Skin epidermis (tissue), 12 donors: Measurements from ENCODE around the gene MCTP1.

Experiments
- H3K27ac ChIP-seq, 21 experiments: fragments of 200-600 bp; sonication (generic) in 11 of 21; one replicate each; pipeline ENCODE4 v1.5.0; 2020; ENCODE audit warnings: mild to moderate bottlenecking in 3 of 21, inconsistent platforms in 2 of 21, moderate library complexity in 2 of 21
- H3K4me3 ChIP-seq, 7 experiments: fragments of 200-600 bp; sonication (generic) in 2 of 7; one replicate each; pipeline ENCODE4 v1.5.0; 2020; ENCODE audit warnings: inconsistent platforms in 2 of 7, mild to moderate bottlenecking in 2 of 7, moderate library complexity in 1 of 7

Gene MCTP1

DNA sequence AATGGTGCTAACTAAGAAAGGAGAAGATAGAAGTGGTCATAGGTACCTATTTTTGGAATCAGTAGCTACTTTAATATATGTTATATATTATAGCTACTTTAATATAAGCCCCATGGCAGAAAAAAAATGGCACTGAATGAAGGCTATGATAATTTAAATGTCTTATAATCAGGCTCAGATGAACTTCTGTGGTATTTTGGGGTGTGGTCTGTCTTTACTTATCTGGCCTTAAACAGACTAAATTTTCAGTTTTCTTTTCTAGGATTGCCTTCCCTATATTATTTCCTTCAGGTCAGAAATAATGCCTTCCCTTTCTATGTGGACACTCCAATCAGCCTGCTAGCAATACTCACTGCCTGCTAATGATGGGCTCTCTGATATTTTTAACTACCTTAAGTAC, 374.2 kb downstream of the MCTP1 start:
- H3K4me3 ChIP-seq, result no peak overlapping the region
- H3K27ac ChIP-seq, result no peak overlapping the region

DNA sequence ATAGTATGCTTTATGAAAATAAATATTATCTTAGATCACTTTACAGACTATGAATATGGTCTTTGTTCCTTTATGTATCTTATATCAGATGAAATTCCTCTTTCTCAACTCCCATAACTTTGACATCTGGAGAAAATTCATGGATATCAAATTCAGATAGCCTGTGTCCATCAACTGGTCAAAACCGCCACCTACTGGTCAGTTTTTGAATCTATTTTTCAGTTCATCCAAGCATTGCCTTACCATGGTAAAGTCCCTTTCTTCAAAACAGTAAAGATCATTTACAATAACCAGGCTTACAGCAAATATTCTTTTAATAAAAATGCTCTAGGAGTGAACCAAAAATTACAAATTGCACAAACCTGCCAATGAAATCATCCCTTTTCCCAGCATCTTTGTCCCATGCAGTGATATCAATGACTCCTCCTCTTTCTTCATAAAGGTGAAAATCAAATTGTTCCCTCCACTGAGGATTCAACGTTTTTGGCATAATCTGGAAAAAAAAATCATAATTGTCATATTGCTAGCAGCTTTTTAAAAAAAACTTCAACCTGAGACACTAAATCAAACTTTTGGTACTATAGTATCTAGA, 375.9 kb downstream of the MCTP1 start:
- Histone ChIP-seq H3K4me3 (no peak overlapping the region), H3K27ac (no peak overlapping the region)

DNA sequence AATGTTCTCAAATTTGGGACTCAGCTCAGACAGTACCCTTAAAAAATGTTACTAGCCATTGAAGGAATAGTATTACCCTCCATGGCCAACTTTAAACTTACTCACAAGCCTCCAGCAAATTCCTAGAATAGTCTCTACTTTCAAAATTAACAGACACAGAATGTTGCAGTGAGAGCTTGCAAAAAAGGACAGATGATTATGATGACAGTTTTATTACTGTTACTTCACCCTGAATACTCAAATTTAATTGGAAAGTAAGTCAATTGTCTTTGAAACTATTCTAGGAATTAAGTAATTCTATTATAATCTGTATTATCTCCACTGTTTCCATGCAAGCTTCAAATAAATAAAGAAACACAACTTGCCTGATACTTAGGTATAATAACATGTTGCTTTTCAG, 378.1 kb downstream of the MCTP1 start:
- no peak overlapping the region for H3K27ac ChIP-seq
- no peak overlapping the region for H3K4me3 ChIP-seq

DNA sequence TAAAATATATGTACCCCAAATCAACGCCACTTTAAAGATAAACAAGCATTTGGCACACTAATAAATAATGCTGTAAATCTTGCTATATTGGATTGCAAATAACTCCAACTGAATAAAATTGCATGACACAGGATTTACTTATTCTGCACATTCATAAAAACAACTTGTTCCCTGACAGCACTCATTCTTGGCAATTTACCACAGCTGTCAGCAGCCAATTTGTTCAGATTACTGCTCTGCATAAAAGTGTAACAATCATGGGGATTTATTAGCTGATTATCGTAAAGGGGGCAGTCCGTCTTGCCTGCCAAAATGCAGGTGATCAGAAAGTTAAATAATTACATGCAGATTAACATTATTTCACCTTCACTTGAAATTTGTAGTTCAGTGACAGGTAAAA, 381.2 kb downstream of the MCTP1 start:
- Histone ChIP-seq H3K4me3 (no peak overlapping the region), H3K27ac (no peak overlapping the region)

DNA sequence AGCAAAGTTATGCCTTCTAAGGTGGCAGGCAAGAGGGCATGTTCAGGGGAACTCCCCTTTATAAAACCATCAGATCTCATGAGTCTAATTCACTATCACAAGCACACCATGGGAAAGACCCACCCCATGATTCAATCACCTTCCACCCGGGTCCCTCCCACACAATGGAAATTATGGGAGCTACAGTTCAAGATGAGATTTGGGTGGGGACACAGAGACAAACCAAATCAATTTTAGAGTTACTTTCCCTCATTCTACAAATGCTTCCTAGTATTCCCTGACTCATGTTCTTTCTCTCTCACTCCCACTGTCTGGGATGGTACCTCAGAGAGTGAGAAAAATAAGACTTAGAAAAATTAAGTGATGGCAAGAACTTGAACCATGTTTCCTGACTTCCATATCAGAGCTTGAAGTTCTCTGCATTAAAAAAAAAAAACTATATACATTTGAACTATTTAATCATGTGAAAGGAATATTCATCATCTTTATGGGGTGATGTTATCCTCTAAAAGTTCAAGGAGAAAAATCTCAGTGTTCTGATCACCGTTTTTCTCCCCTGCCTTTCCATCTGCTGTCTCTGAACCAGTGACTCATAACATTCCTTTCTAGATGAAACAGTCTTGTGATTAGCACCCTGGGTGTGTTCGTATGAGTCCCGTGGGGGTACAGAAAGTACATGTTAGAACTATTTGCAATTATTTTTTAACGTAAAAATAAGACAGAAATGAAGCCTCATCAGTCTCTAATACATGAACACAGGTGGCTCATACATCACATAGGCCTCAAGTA, 383.5 kb downstream of the MCTP1 start:
- no peak overlapping the region for H3K4me3 ChIP-seq
- H3K27ac ChIP-seq, result no peak overlapping the region

DNA sequence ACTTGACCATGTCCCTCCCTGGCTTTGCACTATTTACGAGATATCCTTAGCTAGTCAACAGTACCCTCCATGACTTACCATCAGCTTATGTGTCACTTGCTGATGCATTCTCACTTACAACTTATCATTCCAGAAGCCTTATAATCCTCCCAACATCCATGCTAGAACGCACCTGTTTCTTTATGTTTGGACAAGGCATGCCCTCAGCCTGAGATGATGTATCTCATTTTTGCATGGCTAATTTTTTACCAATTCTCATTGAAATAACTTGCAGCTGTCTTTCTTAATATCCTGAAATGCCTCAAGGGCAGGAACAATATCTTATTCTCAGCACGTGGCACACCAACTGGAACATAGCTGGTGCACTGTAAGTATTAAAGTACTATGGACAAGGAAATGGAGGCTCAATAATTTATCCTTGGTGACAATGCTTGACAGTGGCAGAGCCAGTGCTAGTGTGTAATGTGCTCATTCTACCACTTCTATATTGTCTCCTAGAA, 384.8 kb downstream of the MCTP1 start:
- Histone ChIP-seq H3K27ac (no peak overlapping the region), H3K4me3 (no peak overlapping the region)

DNA sequence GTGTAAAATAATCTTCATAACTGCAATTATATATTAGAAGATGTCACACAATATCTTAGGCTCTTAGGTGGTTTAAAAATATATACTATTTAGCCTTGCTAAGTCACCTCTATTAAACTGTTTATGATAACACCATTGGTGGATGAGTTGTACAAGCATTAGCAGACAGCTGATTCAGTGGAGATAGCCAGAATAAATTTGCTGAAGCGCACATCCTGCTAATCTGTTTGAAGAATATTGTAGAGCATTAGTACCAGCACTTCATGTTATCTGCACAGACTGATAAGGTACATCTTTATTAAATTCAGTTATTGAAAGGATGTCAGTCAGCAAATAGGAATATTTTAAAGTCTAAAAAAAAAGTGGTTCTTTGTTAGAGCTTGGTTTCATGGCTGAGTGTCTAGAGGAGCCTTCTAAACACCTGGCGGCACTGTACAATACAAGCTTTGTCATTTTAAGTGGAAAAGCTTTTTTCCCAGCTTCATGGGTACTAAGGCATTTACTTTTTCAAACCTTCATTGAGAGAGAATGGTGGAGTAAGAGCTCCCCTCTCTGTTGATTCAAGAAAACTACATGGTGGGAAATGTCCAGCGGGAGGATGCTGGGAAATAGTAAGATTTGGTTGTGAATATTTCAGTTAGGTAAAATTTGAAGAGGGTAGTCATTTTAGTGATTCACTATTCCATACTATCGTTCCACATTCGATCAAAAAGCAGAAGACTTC, 391.3 kb downstream of the MCTP1 start:
- Histone ChIP-seq H3K4me3 (no peak overlapping the region), H3K27ac (no peak overlapping the region)

DNA sequence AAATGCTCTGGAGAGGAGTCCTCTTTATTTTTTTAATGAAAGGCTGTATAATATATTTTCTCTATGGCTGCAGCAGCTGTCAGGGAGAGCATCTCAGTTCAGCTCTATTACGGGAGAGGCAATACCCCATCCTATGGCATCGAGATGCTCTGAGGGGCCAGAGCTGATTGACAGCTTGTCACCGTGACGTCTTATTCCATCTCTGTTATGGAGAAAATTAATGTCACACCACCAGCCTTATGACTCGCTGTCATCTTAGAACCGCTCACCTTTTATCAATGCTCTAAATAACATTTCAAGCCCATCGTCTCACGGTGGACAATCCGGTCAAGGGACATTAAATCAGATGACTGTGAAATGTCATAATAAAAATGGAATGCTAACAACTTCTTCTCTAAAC, 392.9 kb downstream of the MCTP1 start:
- Histone ChIP-seq H3K4me3 (no peak overlapping the region), H3K27ac (no peak overlapping the region)

DNA sequence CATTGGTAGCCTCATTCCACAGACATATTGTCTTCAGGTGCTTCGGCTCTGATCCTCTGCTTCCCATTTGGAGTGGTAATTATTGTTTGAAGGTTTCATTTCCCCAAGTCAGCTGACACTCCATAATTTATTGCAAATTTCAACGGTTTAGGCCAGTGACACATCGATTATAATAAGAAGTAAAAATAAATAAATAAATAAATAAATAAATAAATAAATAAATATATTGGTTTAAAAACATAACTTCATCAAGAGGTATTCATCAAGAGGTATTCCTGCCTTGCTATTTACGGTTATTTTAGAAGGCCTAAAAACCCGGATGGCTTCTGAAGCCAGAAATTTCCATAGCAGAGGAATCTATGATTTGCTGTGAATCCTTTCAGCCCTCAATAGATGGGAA, 393.3 kb downstream of the MCTP1 start:
- Histone ChIP-seq H3K4me3 (no peak overlapping the region), H3K27ac (no peak overlapping the region)

DNA sequence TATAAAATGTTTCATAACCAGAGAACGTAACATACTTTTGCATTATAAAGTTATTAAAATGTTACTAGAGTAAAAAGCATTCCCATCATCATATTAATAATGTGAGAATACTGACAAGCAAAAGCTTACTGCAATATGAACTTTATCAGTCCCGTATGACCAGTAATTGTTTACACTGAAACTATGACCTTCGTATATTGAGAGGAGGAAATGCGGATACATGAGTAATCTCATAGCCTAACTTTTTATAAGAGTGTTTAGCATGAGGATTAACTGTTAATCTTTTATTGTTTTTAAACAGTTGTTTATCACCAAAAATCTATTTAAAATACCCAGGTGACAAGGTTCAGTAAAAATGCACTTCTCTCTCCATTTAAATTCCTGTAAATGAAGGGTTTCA, 394.0 kb downstream of the MCTP1 start:
- Histone ChIP-seq H3K4me3 (no peak overlapping the region), H3K27ac (no peak overlapping the region)

DNA sequence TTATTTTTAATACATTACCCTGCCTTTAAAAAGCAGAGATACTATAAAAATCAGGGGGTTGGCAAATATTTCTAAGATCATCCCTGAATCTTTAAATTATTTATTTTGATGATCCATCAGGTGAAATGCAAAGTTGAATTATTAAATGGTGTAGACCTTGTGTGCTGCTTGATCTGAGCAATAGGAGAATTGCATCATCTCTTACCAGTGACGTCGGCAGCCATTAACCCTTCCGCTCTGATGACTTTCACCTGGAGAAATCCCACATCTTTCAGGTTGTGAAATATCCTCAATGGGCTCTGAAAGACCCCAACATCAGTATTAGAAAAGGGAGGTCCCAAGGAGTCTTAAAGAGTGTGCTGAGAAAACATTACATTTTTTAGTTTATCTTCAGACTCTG, 396.2 kb downstream of the MCTP1 start:
- H3K27ac ChIP-seq, result no peak overlapping the region
- no peak overlapping the region for H3K4me3 ChIP-seq

DNA sequence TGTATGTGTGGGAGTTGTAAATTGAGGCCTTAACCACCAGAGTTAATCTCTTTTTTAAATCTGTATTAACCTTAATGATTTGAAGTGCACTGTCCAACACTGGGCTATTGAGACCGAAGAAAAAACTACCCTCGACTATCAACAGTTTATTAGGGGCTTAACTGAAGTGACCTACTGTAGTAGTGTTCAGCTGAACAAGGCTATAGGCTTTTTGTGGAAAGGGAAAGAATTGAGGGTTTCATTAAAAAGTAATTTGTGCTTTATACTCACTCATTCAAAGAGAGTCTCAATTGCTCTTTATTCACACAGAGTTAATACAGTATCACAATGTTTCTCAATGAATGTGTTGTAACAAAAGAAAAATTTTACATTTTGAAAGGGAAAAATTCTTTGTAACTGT, 399.0 kb downstream of the MCTP1 start:
- no peak overlapping the region for H3K4me3 ChIP-seq
- H3K27ac ChIP-seq, result no peak overlapping the region

DNA sequence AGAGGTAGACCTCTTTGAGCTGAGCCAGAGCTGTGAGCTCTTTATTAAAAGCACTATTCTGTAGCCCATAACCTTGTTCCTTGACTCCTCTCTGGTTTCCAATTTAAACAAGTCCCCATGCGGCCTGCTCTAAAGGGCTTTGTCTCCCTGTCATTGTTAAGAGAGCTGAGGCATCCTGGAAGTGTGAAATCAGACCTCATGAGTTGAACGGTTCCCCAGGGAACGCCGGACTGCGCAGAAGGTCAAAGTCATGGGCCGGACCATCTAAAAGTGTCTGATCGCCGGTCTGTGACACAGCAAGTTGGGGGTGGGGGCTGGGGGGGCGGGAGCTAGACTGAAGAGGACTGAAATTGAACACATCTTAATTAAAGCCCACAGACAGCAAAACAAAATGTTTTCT, 400.6 kb downstream of the MCTP1 start:
- H3K27ac ChIP-seq, result no peak overlapping the region
- H3K4me3 ChIP-seq, result no peak overlapping the region

DNA sequence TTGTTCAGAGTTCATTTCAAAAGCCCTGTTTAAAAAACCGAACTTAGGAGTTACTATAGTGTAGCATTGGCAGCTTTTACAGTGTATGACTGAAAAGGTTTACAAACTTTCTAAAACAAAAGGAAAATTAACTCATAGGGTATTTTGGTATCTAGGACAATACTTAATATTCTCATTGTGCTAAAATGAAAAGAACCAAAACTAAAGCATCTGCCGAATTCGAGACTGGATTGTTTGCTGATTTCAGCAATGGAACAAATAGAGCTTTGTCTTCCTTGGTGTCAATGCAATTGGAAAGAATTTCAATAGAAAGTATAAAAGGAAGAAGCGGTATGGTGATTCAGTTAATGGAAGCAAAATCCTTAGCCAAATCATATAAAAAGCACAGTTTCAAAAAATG, 412.4 kb downstream of the MCTP1 start:
- no peak overlapping the region for H3K27ac ChIP-seq
- no peak overlapping the region for H3K4me3 ChIP-seq

DNA sequence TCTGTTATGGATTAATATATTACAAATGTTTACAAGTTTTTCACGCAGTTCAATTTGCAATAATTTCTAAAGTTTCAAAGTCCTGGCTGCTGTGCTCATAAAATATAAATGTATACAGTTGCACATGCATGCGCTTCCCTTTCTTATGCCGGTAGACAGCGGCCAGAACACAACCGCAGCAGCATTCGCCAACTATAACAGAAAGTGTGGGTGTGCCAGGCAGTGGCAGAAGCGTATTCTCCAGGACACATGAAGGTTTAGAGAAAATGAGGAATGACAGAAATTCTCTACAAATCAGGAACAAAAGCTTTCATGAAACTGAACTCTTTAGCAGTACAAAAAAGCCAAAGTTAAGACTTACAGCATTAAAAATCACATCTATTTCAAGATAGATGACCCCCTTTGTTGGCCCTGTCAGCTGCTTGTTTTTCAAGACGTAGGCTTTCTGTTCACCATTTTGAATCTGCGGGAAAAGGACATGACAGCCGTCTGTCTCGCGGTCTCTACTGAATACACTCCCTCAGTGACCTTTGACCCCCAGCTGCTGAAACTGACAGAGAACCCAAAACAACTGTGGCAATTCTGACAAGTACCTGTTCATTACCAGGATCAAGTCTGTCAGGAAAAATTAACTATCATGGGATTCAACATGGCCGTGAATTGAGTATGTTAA, 414.2 kb downstream of the MCTP1 start:
- no peak overlapping the region for H3K4me3 ChIP-seq

DNA sequence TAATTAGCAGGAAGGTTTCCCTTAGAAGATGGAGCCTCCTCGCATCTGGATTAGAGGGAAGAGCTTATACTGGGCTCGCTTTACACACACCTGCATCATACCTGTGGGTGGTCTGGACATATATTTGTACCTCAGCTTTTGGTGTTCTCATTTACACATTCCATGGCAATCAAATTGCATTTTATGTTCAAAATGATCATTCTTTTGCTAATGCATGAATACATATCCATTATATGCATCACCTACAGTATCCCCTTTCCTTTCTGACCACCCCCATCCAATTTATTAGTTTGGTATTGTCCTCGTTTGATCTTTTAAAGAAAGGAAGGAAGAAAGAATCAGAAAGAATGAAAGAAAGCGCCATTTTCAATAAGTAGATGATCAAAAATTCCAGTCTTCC, 415.0 kb downstream of the MCTP1 start:
- Histone ChIP-seq H3K4me3 (no peak overlapping the region), H3K27ac (no peak overlapping the region)

More for the DNA sequence above, 414.2 kb downstream of the MCTP1 start:
- no peak overlapping the region for H3K27ac ChIP-seq

DNA sequence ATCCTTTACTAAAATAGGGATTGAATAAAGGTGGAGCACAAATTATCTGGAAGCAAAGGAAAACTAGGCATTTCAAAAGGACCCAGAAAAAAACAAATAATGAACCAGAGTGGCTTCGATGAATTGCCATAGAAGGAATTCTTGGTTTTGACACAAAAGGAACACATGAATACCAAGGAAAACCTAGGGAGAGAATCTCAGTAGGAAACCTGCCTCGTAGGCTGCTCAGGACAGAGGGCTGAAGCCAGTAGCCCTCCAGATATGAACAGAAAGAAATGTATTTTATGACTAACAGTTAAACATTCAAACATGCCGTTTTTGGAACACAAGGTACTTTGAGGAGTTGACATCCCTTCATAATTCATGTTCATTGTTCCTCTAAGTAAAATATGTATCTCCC, 420.9 kb downstream of the MCTP1 start:
- no peak overlapping the region for H3K4me3 ChIP-seq
- H3K27ac ChIP-seq, result no peak overlapping the region

DNA sequence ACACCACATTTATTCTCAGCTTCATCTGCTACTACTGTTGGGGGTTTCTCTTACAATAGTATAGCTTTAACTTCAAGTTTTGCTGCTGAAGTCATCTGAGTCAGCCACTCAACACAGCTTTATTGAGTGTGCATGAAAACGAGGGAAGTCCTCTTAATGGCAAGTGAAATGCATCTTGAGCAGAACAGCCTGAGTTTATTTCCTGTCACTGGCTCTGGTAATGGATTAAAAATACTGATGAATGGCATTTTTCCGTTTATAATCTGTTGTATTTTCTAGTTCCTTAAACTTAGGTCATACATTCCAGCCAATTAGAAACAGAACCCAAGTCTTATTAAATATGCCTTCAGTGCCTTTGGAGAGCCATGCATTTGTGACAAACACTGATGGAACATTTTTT, 427.8 kb downstream of the MCTP1 start:
- no peak overlapping the region for H3K4me3 ChIP-seq
- no peak overlapping the region for H3K27ac ChIP-seq

DNA sequence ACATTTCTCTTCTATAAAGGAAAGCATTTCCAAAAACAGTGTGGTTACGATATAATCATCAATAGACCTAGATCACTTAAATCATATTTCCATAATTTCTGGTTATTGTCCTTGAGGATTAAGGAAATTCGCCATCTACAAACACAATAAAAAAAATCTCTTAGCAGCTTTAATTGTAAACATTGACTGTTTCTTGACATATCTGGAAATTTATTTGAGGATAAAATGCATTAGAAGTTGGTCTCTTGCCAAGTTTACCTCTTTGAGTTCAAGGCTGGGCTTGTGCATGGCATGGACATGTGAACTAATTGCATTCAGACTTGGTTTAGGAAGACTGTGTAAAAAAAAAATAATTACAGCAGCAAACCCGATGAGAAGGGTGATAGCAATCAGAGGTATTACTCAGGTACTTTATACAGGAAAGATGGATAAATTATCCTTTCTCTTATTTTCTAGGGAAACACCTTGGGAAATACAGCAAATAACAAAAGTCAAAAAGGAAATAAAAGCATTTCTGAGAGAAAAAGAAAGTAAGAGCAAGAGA, 428.6 kb downstream of the MCTP1 start:
- H3K27ac ChIP-seq, result no peak overlapping the region
- H3K4me3 ChIP-seq, result no peak overlapping the region

DNA sequence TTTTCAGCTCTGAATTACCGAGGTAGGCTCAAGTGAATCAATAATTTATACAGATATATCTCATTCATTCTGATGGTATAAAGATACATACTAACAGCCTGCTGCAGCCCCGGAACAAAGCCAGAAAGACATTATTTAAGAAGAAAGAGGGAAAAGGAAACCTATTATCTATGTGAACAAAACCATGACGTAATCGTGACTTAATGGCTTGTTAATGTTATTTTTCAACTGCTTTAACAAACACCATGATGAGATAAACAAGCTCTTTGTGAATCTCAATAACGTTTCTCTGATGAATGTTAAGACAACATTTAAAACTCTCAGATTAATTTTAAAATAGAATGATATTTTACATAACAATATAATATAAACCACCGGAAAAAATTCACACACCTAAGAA, 429.4 kb downstream of the MCTP1 start:
- H3K4me3 ChIP-seq, result no peak overlapping the region
- H3K27ac ChIP-seq, result no peak overlapping the region
